HG02970 (cell line): Measurements from ENCODE around the gene ZNF324.

Experiments
- ATAC-seq: cut with Tn5 transposase; IDR thresholded peaks from one replicate; pipeline ENCODE4 v1.9.1; 2021; ENCODE audit warnings: mild to moderate bottlenecking, moderate library complexity, moderate number of reproducible peaks; ENCODE audit not compliant: unreplicated experiment, low FRiP score

The ZNF324 gene

DNA sequence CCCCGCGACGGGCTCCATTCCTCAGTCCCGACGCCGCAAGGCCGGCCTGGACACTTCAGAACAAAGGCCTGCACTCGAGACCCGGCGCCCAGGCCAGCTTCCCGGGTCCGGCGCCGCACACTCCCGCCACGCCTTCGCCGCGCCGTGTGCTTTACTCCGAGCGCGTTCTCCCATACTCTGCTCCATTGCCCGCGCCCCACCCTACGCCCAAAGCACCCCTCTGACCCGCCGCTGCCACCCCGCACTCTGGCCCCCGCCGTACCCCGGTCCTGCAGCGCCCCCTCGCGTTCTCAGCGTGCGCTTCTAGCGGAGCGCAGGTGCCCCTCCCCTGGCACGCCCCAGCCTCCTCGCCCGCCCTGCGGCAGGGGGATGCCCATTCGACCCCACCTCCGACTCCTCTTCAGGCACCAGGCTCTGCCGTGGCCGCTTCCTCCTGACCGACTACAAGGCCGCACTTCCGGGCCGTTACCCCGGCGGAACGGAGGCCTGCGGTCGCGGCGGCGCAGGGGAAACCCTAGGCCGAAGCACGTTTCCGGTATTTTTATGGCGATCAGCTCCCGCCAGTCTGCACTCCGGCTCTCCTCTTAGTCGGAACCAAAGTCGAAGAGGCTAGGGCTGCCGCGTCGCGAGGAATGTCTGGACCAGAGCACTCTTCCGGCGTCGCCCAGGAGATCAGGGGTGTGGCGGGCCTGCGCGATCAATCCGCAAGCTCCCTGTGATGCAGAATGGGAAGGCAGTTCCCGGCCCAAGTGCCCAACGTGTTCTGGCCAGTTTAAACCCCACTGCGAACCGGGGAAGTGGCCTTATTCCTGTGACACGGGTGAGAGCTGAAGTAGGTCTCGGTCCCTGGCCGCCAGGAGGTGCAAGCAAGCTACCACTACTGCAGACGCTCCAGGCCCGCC, 52.7 kb downstream of the ZNF324 start, which contains the start of gene ZBTB45:
Gene ZBTB45, minus strand, starts transcription at position 456 of the 902 bp plus-strand sequence. CDS start 2,137 bp downstream, outside the sequence.
- ATAC-seq, result peak; percentile 84

DNA sequence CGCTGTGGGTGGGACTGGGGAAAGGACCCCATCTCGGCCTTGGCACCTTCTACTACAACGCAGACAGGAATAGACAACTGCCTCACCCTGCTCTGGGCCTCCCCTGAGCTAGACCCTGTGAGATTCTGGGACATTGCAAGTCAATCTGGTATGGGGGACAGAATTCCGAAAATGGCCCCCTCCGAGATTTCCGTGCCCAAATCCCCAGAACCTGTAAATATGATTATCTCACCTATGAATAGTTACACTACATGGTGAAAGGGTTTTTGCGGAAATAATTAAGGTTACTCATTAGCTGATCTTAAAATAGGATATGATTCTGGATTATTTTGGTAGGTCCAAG, 53.3 kb downstream of the ZNF324 start:
- no peak for ATAC-seq

DNA sequence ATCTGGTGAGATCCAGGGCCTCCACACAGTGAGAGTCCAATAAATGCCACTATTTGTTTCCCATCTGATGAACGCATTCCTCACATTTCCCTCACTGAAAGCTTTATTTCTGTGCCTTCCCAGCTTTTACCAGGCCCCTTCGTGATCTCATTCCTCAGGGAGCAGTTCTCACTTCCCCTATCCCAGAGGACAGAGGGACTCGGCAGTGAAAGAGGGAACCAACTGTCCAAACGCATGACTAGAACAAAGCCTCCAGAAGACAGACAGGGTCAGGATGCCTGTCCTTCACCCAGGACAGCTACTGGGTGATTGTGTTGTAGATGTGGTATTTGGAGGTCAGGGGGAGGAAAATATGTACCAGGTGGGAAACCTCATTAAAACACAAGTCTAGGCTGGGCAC, 54.8 kb downstream of the ZNF324 start:
- ATAC-seq, result no peak

DNA sequence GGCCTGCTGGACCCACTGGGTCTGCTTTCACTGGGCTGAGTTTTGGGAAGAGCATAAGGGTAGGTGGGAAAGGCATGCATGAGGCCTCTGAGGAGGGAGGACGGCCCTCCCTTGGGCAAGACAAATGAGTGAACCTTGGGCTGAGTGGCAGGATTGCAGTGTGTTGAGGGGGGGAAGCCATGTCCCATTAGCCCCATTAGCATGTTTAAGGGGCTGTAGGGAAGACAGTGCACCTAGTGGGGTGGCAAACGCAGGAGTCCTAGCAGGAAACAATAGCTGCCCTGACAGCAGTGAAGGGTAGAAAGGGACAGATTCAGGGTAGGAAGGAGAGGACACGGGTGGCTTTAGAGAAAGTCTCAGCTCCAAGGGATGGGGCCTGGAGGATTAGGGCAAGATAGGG, 55.8 kb downstream of the ZNF324 start:
- no peak for ATAC-seq
